Osteoblast (primary cell): Measurements from ENCODE around the gene PRSS12. TPM values are rescaled to one million over a fixed set of nuclear protein-coding genes. Genes with fewer than 3 reads are reported as not detected.

Experiments used
- DNase-seq: peaks from one replicate; pipeline ENCODE4 v3.0.0; 2011; ENCODE audit warnings: low spot score, mixed read lengths; ENCODE audit not compliant: insufficient read length; ENCODE audit errors: missing footprints
- H2AFZ ChIP-seq: 2 replicates; pipeline ENCODE4 v1.6.0; 2011; ENCODE audit warnings: mild to moderate bottlenecking, low read length
- H3K27ac ChIP-seq: 2 replicates; pipeline ENCODE4 v1.5.1; 2011; ENCODE audit warnings: mild to moderate bottlenecking, low read depth, low read length, moderate library complexity
- H3K27me3 ChIP-seq: 2 replicates; pipeline ENCODE4 v1.6.0; 2012; ENCODE audit warnings: mild to moderate bottlenecking, control low read depth, inconsistent platforms, low read length, moderate library complexity; ENCODE audit not compliant: insufficient read depth
- H3K36me3 ChIP-seq: 2 replicates; pipeline ENCODE4 v1.5.1; 2011; ENCODE audit warnings: mild to moderate bottlenecking, low read length, control low read depth, moderate library complexity; ENCODE audit not compliant: insufficient read depth
- H3K4me1 ChIP-seq: 2 replicates; pipeline ENCODE4 v1.5.1; 2011; ENCODE audit warnings: mild to moderate bottlenecking, low read length, control low read depth, moderate library complexity; ENCODE audit not compliant: insufficient read depth
- H3K4me2 ChIP-seq: 2 replicates; pipeline ENCODE4 v1.6.0; 2011; ENCODE audit warnings: mild to moderate bottlenecking, low read length; ENCODE audit not compliant: insufficient read depth
- H3K4me3 ChIP-seq: fragments of 200-600 bp; sonication (generic); 3 replicates; pipeline ENCODE4 v1.5.1; 2012; ENCODE audit warnings: mild to moderate bottlenecking, low read length, inconsistent platforms; ENCODE audit not compliant: insufficient read depth
- H3K79me2 ChIP-seq: 2 replicates; pipeline ENCODE4 v1.6.0; 2012; ENCODE audit warnings: mild to moderate bottlenecking, low read length, control low read depth, inconsistent platforms; ENCODE audit not compliant: insufficient read depth
- H3K9me3 ChIP-seq: 2 replicates; pipeline ENCODE4 v1.5.1; 2011; ENCODE audit warnings: low read depth, low read length, control low read depth
- H4K20me1 ChIP-seq: 2 replicates; pipeline ENCODE4 v1.6.0; 2012; ENCODE audit warnings: mild to moderate bottlenecking, low read length, control low read depth; ENCODE audit not compliant: insufficient read depth
- CTCF ChIP-seq: IDR thresholded peaks from 2 replicates; pipeline ENCODE4 v1.5.1; 2011; ENCODE audit warnings: mild to moderate bottlenecking, low read depth, low read length, moderate library complexity; ENCODE audit errors: extremely low read depth
- total RNA-seq: library from RNA; depleted of rRNA; stranded (reverse); fragments of >200 nt; gene quantifications from 2 replicates; pipeline ENCODE4 v1.2.3, GENCODE V29; 2012

Gene PRSS12
- total RNA-seq, 1 donor = 9.4 TPM

DNA sequence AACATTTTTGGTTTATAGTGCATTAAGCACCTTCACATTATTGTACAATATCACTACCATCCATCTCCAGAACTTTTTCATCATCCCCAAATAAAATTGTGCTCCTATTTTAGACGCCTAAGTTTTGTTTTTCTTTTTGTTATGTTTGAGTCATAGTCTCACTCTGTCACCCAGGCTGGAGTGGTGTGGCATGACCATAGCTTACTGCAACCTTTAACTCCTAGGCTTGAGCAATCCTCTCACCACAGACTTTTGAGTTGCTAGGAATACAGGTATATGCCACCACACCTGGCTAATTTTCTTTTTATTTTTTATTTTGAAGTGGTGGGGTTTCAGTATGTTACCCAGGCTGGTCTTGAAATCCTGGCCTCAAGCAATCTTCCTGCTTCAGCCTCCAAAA lies 33.9 kb downstream of the PRSS12 start:
- H4K20me1 ChIP-seq = no peaks in the 10 kb centered on the region
- H3K36me3 ChIP-seq = peaks cover 10% of the 10 kb centered on the region
- no peak for TF ChIP-seq CTCF
- H3K4me2 ChIP-seq = no peak overlapping the region
- H3K4me3 ChIP-seq = no peak overlapping the region
- H3K27ac ChIP-seq = no peak overlapping the region
- H2AFZ ChIP-seq = no peak overlapping the region
- peaks cover 11% of the 10 kb centered on the region for H3K4me1 ChIP-seq
- H3K27me3 ChIP-seq = no peaks in the 10 kb centered on the region
- DNase-seq = no peak
- H3K9me3 ChIP-seq = no peaks in the 10 kb centered on the region
- H3K79me2 ChIP-seq = no peaks in the 10 kb centered on the region

DNA sequence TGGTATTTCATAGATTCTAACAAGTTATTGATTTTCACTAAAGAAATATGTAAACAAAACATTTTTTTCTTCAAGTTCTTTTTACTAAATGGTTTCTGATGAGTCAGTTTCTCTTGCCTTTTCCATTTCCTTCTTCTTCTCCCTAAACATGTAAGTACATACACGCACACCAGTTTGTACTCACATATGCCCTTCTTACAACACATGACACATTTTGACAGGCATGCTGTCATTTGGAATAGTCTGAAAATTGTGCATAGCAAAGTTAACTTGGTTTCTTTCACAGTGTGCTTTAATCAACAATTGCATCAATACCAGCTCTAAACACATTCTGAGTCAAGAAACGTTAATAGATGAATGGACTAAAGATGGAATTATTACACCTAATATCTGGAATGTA lies 35.1 kb downstream of the PRSS12 start:
- Histone ChIP-seq H3K4me3 (no peak overlapping the region), H3K27me3 (no peaks in the 10 kb centered on the region), H3K36me3 (peaks cover 10% of the 10 kb centered on the region), H4K20me1 (no peaks in the 10 kb centered on the region), H3K79me2 (no peaks in the 10 kb centered on the region), H3K4me2 (no peak overlapping the region), H3K4me1 (peaks cover 7% of the 10 kb centered on the region), H2AFZ (no peak overlapping the region), H3K27ac (no peak overlapping the region), H3K9me3 (no peaks in the 10 kb centered on the region)
- DNase-seq = peak; percentile 27
- no peak for TF ChIP-seq CTCF

DNA sequence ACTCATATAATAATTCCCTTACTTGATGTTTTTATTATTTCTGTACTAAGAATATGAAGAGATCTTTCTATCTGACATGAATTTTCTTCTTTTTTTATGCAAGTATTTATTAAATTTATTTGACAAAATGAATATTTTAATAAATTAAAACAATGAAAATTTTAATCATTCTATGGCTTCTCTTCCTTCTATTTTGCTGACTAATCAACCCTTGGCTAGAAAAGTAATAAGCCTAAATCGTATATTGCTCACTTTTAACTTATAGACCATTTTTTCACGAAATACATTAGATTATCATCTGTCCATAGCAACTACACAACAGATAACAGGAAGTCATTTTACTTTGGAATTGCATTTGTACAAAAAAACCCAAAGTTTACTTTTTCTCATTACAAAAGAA lies 38.6 kb downstream of the PRSS12 start:
- TF ChIP-seq CTCF = no peak
- H4K20me1 ChIP-seq = no peaks in the 10 kb centered on the region
- H3K9me3 ChIP-seq = no peaks in the 10 kb centered on the region
- peaks cover 8% of the 10 kb centered on the region for H3K36me3 ChIP-seq
- H3K4me2 ChIP-seq = no peak overlapping the region
- no peak for DNase-seq
- no peak overlapping the region for H2AFZ ChIP-seq
- no peak overlapping the region for H3K27ac ChIP-seq
- no peaks in the 10 kb centered on the region for H3K79me2 ChIP-seq
- H3K27me3 ChIP-seq = no peaks in the 10 kb centered on the region
- H3K4me1 ChIP-seq = peaks cover 4% of the 10 kb centered on the region
- H3K4me3 ChIP-seq = no peak overlapping the region

DNA sequence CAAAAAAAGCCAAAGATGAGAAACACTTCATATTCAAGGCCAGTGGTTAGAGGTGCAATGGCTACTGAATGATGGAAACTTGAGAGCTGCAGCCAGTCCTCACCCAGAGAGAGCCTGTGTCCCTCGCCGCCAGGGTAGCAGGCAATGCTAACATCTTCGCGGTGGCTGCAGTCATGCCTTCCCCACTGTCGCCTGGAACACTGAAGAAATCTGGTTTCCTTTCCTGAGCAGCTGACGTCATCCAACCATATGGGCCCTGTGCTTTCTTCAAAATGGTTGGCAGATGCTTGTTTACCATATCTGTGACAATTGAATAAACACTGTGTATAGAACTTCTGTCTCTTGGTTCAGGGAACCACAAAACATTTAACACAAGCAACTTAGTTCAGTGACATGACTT lies 39.7 kb downstream of the PRSS12 start:
- Histone ChIP-seq H4K20me1 (no peaks in the 10 kb centered on the region), H3K79me2 (no peaks in the 10 kb centered on the region), H2AFZ (no peak overlapping the region), H3K4me2 (no peak overlapping the region), H3K27ac (no peak overlapping the region), H3K36me3 (peaks cover 6% of the 10 kb centered on the region), H3K4me1 (no peaks in the 10 kb centered on the region), H3K27me3 (no peaks in the 10 kb centered on the region), H3K9me3 (no peaks in the 10 kb centered on the region), H3K4me3 (no peak overlapping the region)
- TF ChIP-seq CTCF = no peak
- no peak for DNase-seq
